SKM-1 treated with dmso at 0.1 percent for 144 hours (cell line): ENCODE results near the gene MYCBP.
"Not testable (repeated sequence)": the region's sequence is repeated elsewhere in the genome, so short reads cannot be mapped to it uniquely, and the experiment has no call there.

Source experiments
- DNase-seq: peaks from one replicate; lab custom pipeline; 2025; ENCODE audit not compliant: unreplicated experiment; lab: John Stamatoyannopoulos, UW

The MYCBP gene

DNA sequence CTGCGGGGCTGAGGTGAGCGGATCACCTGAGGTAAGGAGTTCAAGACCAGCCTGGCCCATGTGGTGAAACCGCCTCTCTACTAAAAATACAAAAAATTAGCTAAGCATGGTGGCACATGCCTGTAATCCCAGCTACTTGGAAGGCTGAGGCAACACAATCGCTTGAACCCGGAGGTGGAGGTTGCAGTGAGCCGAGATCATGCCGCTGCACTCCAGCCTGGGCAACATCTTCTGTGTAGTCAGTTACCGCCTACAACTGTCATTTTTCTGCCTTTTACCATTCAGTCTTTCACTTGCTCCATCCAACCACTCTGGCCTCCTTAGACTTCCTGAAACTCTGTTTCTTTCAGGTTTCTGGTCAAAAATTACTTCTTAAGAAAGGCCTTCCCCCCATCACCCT lies 2.2 kb downstream of the MYCBP start:
- DNase-seq: no peak

DNA sequence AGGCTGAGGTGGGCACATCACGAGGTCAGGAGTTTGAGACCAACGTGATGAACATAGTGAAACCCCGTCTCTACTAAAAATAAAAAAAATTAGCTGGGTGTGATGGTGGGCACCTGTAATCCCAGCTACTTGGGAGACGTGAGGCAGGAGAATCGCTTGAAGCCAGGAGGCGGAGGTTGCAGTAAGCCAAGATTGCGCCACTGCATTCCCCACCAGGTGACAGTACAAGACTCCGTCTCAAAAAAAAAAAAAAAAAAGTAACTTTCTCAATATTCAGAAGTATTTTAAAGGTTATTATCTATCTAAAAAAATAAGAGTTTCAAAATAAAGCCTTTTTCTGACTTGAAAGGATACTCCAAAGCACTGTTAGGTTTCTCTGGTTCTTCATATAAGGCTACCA lies 5.9 kb downstream of the MYCBP start:
- no peak for DNase-seq

DNA sequence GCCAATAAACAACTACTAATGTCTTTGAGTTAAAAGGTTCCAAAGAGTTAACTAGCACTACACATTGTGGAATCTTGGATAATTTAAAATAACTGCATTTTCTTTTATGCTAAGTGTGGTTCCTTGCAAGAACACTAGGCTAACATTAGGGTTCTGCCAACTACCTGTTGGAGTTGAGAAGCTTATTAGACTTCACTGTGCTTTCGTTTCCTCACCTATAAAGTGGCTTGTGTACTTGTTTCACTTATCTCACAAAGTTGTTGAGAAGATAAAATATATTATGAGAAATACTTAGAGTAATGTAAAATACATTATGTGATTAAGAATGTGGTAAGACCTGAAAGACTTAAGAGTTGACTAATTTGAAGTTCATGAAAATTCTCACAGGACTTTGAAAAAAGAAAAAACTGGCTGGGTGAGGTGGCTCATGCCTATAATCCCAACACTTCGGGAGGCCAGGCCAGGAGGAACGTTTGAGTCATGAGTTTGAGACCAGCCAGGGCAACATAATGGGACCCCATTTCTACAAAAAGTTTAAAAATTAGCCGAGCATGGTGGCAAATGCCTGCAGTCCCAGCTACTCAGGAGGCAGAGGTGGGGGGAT lies 7.9 kb downstream of the MYCBP start:
- no peak for DNase-seq

- DNase-seq: no peak
These were observed 12.7 kb downstream of the MYCBP start for GRCh38 chr1:38860454-38860795.

DNA sequence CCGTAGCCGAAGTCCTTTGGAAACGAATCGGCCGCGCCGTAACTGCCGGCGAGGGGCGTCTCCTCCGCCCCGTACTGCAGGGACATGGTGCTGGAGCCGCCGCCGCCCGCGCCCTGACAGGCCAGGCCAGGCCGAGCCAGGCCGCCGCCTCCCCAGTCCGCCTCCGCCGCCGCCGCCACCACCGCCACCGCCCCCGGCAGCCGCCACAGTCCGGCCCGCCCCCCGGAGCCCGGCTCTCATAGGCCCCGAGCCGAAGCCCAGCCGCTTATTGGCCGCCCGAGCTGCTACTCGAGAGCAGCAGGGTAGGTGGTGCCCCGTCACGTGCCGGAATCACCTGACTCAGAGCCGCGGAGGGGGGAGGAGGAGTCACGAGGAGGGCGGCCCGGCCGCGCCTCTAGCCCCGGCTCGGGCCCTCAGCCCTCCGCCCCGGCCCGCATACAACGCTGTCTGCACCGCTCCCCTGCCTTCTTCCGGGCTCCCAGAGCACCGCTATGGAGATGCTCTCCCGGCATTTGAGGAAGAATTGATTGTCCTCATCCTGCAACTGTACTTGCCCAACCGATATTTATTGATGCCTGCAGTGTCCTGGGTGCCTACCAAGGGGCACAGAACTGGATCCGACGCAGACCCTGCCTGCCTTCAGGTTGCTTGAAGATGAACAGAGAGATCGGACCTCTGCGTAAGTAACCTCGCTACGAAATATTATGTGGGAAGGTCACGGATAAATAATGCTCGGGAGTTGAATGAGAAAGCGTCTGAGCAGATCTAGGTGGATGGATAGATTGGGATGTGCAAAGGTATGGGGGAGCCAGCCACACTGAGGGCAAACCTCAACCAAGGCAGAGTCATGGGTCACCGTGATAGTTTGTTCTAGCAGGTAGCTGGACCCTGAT lies 13.3 kb downstream of the MYCBP start, which contains the start of gene RRAGC:
TSS of gene RRAGC (minus strand) at position 212 of the 893 bp plus-strand sequence. CDS start at position 86, 126 bp downstream.
- DNase-seq: peak; percentile 91

DNA sequence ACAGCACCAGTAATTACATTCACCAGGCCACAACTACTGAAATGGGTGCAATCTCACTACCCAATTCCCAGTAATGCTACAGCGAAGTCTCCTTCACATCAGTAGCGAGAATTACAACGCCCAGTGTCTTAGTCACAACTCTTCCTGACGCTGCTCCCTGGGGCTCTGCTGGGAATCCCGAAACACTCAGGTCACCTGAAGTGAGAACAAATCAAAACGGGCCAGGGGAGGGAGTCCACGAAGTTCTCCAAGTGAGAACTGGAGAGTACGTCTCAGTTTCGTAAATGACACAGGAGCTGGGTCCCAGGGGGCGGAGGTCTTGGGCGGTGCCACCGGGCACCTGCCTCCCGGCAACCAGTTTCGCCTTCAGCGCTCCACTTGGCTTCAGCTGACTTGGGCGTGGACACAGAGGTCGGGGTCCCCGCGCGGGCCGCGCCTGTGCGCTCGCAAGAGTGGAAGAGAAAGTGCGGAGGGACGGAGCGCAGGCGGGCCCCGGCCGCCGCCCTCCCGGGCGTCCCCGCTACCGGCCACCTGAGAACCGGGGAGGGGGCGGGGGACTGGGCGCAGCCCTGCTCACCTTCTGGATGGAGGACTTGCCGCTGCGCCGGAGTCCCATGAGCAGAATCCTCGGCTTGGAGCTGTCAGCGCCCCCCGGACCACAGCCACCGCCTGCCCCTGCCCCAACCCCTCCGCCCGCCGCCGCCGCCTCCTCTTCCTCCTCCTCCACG lies 14.2 kb downstream of the MYCBP start:
- DNase-seq: no peak

- no peak for DNase-seq
These were observed 20.4 kb downstream of the MYCBP start for GRCh38 chr1:38852780-38853179.

GRCh38 chr1:38848071-38848470 lies 25.1 kb downstream of the MYCBP start:
- DNase-seq: peak; percentile 86

GRCh38 chr1:38846210-38846609 lies 26.9 kb downstream of the MYCBP start:
- no peak for DNase-seq

GRCh38 chr1:38845088-38845487 lies 28.1 kb downstream of the MYCBP start:
- not testable (repeated sequence) for DNase-seq

DNA sequence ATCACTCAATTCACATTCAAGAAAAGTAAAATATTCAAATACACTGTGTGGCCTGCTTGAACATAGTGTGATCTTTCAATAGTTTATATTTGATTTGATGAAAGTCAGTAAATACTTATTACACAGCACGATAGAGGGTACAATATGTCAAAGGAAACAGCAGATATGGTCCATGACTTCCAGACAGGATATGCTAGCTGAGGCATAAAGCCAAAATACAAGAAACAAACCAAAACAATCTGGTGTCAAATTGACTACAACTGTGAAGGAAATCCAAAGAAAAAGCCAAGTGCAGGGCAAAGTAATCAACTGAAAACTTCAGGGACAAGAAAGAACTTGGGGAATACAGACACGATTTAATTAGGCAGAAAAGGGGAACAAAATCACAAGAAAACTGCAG lies 32.9 kb downstream of the MYCBP start:
- DNase-seq: no peak

DNA sequence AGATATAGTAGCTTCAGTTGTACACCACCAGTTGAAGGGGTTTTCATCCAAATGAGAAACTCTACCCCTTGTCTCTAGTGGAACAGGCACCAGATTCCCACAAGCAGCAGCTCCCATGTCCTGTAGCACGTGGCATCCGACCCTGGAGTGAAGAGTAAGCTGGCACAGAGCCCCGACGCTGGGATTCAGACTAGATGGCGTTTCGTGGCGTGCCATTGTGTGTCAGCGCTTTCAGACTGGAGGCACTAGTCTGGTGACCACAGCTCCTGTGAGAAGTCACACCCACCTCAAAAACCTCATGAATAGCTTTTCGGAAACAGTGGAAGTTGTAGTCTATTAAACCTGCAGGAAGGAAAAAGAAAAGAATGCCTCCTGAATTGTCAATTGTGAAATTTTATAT lies 33.8 kb downstream of the MYCBP start:
- no peak for DNase-seq

GRCh38 chr1:38836316-38836715 lies 36.8 kb downstream of the MYCBP start:
- not testable (repeated sequence) for DNase-seq

DNA sequence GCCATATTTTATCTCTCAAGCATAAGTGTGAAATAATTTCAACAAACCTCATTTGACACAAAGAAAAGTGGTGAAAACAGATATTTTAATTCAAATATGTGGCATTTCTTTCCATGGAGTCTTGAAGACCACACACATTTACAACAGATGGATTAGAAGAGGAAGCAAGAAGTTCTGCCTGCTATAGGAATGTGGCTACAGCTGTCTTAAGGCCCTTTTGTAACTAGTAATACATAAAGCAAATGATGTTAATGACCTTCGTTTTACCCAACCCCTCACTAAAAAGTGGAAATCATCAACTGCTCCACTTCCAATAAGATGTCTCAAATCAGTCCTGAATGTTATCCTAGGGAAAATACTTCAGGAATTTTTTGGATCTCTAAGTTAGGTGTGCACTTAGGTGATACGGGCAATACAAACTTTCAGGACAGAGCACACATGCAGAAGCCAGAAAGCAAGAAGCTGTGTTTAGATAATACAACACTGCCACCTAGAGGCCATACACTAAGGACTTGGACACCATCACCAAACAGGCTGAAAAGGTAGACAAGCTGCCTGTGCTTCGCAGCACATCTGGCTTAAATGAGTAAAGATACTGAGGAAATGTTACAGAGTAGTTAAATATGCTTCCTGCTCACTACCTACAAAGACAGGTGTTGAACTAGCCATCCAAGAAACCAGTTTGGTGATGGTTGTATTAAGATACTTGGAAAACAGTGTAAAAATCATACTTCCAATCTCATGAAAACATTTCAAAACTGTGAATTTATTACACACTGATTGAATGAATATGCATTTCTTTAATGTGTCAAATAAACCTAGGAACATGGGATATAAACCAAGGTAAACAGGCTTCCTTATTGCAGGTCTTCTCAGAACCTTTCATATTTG lies 38.0 kb downstream of the MYCBP start:
- DNase-seq: peak; percentile 77

DNA sequence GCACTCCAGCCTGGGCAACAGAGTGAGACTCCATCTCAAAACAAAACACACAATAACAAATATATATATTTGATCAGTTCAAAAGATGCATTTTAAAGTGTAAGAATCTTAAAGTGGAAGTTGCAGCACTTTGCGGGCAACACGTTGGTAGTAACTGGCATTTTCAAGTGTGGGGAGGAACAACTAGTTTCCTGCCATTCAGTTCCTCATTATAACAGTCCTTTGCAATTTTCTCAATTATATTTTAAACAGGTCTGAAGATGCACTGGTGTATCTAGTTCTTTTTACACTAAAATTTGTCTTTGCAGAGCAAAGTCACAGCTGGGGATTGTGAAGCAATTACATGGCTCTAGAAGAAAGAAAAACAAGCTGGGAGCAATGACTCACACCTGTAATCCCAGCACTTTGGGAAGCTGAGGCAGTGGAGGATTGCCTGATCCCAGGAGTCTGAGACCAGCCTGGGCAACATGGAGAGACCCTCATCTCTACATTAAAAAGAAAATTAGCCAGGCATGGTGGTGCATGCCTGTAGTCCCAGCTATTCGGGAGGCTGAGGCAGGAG lies 38.8 kb downstream of the MYCBP start:
- peak; percentile 81 for DNase-seq

GRCh38 chr1:38833146-38833545 lies 40.0 kb downstream of the MYCBP start:
- DNase-seq: no peak

DNA sequence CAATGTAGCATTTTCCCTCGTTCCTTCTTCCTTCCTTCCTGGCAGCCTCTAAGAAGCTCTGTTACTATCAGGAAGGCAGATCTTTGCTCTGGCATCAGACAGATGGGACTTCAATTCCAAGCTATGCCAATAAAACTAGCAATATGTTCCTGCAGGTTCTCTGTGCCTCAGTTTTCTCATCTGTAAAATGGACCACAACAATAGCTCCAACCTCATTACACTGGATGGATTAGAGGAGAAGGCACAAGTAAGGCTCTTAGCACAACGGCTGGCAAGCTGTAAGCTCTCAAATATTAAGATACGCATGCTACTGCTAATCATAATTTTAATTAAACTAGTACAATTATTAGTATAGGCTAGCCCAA lies 40.8 kb downstream of the MYCBP start:
- no peak for DNase-seq

DNA sequence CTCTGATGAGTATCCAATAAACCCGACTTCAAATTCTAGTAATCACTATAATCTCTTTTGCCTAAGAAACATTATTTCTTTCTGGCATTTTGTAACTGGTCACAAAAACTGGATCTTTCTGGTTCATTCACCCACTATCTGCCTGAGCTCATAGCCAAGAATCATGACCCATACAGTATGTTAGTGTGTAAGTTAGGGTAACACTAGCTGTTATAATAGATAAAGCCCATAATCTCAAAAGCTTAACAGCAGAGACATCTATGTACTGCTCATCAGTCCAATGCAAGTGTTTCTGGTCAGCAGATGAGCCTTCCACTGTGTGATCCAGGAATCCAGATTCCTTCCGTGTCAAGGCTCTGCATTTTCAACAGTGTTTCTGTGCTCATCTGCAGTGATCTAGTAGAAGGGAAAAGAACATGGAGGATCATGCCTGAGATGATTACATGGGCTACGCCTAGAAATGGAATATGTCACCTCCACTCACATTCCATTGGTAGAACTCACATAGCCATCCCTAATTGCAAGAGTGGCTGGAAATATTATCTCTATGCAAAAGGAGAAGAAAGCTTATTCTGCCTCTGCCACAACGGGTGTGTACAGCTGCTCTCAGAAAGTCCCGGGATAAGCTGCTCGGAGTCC lies 41.3 kb downstream of the MYCBP start:
- no peak for DNase-seq

GRCh38 chr1:38829368-38829767 lies 43.8 kb downstream of the MYCBP start:
- no peak for DNase-seq

DNA sequence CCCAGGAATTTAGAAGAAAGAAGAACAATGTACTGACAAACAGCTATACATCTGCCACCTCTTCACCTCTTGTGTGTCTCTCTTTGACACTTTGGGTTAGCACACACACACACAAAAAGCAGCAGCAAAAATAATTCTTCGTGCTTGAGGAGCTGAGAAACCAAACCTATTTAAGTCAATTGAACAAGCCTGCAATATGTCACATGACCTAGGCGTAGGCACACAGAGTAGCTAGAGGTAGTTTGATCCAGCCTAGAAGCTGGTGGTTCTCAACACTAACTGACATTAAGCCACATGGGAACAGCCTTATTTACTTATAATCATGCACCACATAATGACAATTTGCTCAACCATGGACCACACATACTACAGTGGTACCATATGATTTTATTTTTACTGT lies 45.8 kb downstream of the MYCBP start:
- no peak for DNase-seq
